Left ventricle myocardium inferior (tissue), 1 donor: ENCODE data around the gene ESR1. TPM values are rescaled to one million over a fixed set of nuclear protein-coding genes. Genes with fewer than 3 reads are reported as not detected.

Source experiments
- DNase-seq: peaks from one replicate; pipeline ENCODE4 v3.0.0-alpha.2; 2020
- H3K27ac ChIP-seq: fragments of 200-600 bp; replicated peaks from 2 replicates; pipeline ENCODE4 v1.8.0; 2021
- H3K27me3 ChIP-seq: fragments of 200-600 bp; 2 replicates; pipeline ENCODE4 v1.8.0; 2021; ENCODE audit warnings: low read depth
- H3K36me3 ChIP-seq: fragments of 200-600 bp; 2 replicates; pipeline ENCODE4 v1.8.0; 2021
- H3K4me1 ChIP-seq: fragments of 200-600 bp; 2 replicates; pipeline ENCODE4 v1.8.0; 2021
- H3K4me3 ChIP-seq: fragments of 200-600 bp; 2 replicates; pipeline ENCODE4 v1.8.0; 2021; ENCODE audit warnings: mild to moderate bottlenecking, moderate library complexity
- H3K9me3 ChIP-seq: fragments of 200-600 bp; replicated peaks from 2 replicates; pipeline ENCODE4 v1.8.0; 2021
- CTCF ChIP-seq: fragments of 200-600 bp; IDR thresholded peaks from 2 replicates; pipeline ENCODE4 v1.8.0; 2021; ENCODE audit warnings: antibody characterized with exemption, mild to moderate bottlenecking, borderline replicate concordance
- intact Hi-C: fragments of 100-400 bp; cut with micrococcal nuclease; formaldehyde crosslinking; loops from one replicate; pipeline ENCODE4 v1.11.0; 2022
- total RNA-seq: library from RNA; stranded (reverse); fragmentation: NEBNext Ultra II Directional; extraction: Animal tissue kit (Norgen Biotek cat#: 25700); gene quantifications from one replicate; pipeline ENCODE4 v1.2.1, GENCODE V29; 2021
- donor health status: DM: no; HTN: yes; CAD: no; lungs with severe emphysema.

The ESR1 gene
- total RNA-seq, 1 donor from 2014 or later: 1.6 TPM

GRCh38 chr6:151763938-151764680 lies 43.4 kb upstream of the ESR1 start:
- peak; percentile 78 for TF ChIP-seq CTCF
- DNase-seq: peak; percentile 95
- peaks cover 17% of the 10 kb centered on the region for H3K4me1 ChIP-seq
- no peaks in the 10 kb centered on the region for H3K9me3 ChIP-seq
- intact Hi-C loops: no loop called here
- H3K4me3 ChIP-seq: peak overlapping the region; percentile 57
- no peaks in the 10 kb centered on the region for H3K27me3 ChIP-seq
- peak overlapping the region; percentile 74 for H3K27ac ChIP-seq
- no peaks in the 10 kb centered on the region for H3K36me3 ChIP-seq

GRCh38 chr6:151765444-151765886 lies 42.0 kb upstream of the ESR1 start:
- no peaks in the 10 kb centered on the region for H3K9me3 ChIP-seq
- no peaks in the 10 kb centered on the region for H3K36me3 ChIP-seq
- H3K4me3 ChIP-seq: no peak overlapping the region
- no peak for DNase-seq
- peak; percentile 85 for TF ChIP-seq CTCF
- intact Hi-C loops: loop anchor here (5.0 kb wide), 1 partner anchor 357 kb away; no protein-coding TSS in a partner anchor
- no peak overlapping the region for H3K27ac ChIP-seq
- no peaks in the 10 kb centered on the region for H3K27me3 ChIP-seq
- peaks cover 17% of the 10 kb centered on the region for H3K4me1 ChIP-seq

DNA sequence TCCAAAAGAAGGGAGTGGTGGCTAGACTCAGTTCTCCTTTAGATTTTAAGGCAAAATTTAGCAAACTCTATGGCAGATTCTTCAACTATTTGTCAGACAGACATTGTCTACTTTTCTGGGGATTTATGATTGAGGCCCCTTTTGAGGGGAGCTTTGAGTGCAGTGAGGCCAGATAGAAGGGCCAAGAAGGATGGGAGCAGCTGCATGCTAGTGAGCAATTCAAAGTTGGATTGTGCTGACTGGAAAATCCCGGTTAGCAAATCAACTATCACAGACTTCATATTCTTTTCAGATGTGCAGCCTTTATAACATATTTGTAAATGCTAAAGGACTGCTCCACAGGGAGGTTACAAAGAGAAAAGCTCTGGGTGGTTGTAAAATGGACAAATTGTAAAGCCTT lies 35.0 kb upstream of the ESR1 start:
- Histone ChIP-seq H3K36me3 (no peaks in the 10 kb centered on the region), H3K9me3 (no peaks in the 10 kb centered on the region), H3K4me3 (no peak overlapping the region), H3K27me3 (no peaks in the 10 kb centered on the region), H3K27ac (no peak overlapping the region), H3K4me1 (no peaks in the 10 kb centered on the region)
- intact Hi-C loops: no loop called here
- no peak for TF ChIP-seq CTCF
- DNase-seq: no peak

DNA sequence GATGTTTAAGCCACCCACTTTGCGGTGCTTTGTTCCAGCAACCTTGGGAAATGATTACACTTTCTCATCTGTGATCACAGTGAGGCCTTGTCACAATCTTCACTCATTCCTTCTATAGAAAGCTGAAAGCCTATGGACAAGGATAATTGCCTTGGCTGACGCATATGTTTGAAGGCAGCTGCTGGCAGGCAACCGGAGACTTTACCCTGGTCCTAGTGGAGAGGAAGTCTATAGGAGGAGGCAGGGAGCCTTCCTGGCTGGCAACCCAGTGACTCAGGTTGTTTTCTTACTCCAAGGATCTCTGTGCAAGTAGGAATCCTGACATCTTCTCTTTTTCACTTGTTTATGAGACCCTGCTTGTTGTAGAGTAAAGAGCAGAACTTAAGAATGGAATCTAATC lies 34.1 kb upstream of the ESR1 start:
- intact Hi-C loops: no loop called here
- no peak overlapping the region for H3K27ac ChIP-seq
- H3K4me3 ChIP-seq: no peak overlapping the region
- H3K4me1 ChIP-seq: no peaks in the 10 kb centered on the region
- H3K9me3 ChIP-seq: no peaks in the 10 kb centered on the region
- H3K36me3 ChIP-seq: no peaks in the 10 kb centered on the region
- H3K27me3 ChIP-seq: no peaks in the 10 kb centered on the region
- no peak for TF ChIP-seq CTCF
- DNase-seq: no peak

- Histone ChIP-seq H3K4me3 (no peak overlapping the region), H3K27me3 (peaks cover 14% of the 10 kb centered on the region), H3K27ac (no peak overlapping the region), H3K9me3 (peaks cover 6% of the 10 kb centered on the region), H3K36me3 (no peaks in the 10 kb centered on the region), H3K4me1 (no peaks in the 10 kb centered on the region)
- intact Hi-C loops: no loop called here
- no peak for TF ChIP-seq CTCF
- no peak for DNase-seq
These were observed 24.9 kb upstream of the ESR1 start for GRCh38 chr6:151782560-151782959.
